Measurements from ENCODE around the gene DGAT2. TPM values are rescaled to one million over a fixed set of nuclear protein-coding genes. Genes with fewer than 3 reads are reported as not detected.

DGAT2 gene, protein sequence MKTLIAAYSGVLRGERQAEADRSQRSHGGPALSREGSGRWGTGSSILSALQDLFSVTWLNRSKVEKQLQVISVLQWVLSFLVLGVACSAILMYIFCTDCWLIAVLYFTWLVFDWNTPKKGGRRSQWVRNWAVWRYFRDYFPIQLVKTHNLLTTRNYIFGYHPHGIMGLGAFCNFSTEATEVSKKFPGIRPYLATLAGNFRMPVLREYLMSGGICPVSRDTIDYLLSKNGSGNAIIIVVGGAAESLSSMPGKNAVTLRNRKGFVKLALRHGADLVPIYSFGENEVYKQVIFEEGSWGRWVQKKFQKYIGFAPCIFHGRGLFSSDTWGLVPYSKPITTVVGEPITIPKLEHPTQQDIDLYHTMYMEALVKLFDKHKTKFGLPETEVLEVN
- total RNA-seq, result 2.8 TPM

DNA sequence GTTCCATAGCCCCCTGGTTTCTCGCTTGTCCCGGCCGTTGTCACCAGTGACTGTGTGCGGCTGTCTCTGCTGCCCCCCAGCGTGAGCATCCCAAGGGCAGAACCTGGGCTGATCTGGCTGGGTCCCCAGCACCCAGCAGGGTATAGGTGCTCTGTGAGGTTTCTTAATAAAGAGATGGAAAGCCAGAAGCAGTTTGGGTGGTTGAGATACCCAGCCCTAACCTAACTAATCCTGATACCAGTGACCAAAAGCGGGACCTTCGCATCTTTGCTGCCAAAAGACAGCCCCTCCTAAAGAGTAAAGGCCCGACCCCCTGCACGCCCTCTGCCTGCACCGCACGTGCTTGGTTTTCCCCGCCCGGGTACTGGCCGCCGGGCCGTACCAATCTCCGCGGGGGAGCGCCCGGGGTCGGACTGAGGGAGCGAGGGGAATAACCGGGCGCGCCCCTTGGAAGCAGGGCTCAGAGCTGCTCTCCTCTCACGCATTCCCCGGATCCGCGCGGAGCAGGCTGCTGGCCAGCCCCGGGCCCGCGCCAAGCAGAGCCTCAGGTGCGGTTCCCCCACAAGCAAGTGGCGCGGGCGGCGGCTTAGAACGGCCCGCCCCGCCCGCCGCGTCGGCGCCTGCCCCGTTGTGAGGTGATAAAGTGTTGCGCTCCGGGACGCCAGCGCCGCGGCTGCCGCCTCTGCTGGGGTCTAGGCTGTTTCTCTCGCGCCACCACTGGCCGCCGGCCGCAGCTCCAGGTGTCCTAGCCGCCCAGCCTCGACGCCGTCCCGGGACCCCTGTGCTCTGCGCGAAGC, at the start of gene DGAT2:
DGAT2 (plus strand) TSS at position 667 of the 797 bp plus-strand sequence. CDS start 214 bp downstream, outside the sequence.

DNA sequence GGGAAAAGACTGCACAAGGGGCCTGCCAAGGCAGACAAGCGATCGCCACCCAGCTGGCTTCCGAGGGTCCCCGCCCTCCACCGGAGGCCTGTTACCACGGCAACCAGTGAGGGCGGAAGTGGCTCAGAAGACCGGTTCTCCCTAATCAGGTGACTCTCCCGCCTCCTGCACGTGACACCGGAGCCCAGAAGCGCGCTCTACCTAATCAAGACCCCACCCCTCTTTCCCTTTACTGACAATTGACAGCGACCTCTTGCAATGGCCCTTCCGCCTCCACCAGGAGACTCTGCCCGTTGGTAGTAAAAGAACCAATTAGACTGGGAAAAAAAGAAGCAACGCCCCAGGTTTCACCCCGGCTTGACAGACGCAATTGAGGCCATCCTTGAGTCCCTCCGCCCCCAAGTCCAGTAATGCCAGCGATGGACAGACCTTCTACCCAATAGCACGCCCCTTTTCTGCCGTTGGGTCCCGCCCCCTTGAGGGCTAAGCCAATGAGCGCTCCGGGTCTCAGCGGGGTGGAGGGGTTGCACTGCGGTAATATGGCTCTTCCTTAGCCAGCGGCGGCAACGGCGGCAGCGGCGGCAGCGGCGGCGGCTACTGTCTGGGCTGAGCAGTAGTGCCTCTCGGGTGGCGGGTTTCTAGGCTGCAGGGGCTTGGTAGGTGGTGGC, 46.2 kb downstream of the DGAT2 start, which contains the start of gene UVRAG:
UVRAG (plus strand) TSS at position 534 of the 668 bp plus-strand sequence. CDS start 198 bp downstream, outside the sequence.

Small RNAs within 50 kb of the gene (small RNA-seq; reads per million reads assigned to genes)
- gene RF00019 (ENCODE audit: low replicate concordance) (not detected), gene RN7SL786P (ENCODE audit: low replicate concordance) (not detected)

Other genes starting within 250 kb of the DGAT2 start
- 32.9 TPM for gene GDPD5, start 242.8 kb upstream of the DGAT2 start, total RNA-seq
- gene SERPINH1, start 206.5 kb upstream of the DGAT2 start, total RNA-seq, result 22.5 TPM
- gene MAP6, start 99.7 kb upstream of the DGAT2 start, total RNA-seq, result 137 TPM
- not detected for gene MOGAT2, start 50.9 kb upstream of the DGAT2 start, total RNA-seq
- 48.5 TPM for gene UVRAG, start 46.4 kb downstream of the DGAT2 start, total RNA-seq

All from parietal lobe (tissue), 2 donors.